GM12878 (cell line): ENCODE data around the gene CENATAC. TPM values are rescaled to one million over a fixed set of nuclear protein-coding genes. Genes with fewer than 3 reads are reported as not detected.

ENCODE experiments used
- ATAC-seq: fragments of 200-7000 bp; cut with Tn5 transposase; 3 replicates; pipeline ENCODE4 v1.9.1; 2020; ENCODE audit warnings: mild to moderate bottlenecking, moderate library complexity
- BruUV-seq: library from RNA; stranded (reverse); fragments of 400-500 nt; replicated peaks from 2 replicates; lab custom pipeline; 2021; lab: Mats Ljungman, UMichigan
- CTCF ChIA-PET: fragments of 300-600 bp; sonication (Branson Sonifier 250); formaldehyde crosslinking; extraction: SDS; loops from one replicate; lab custom pipeline; 2021; ENCODE audit warnings: inconsistent platforms; lab: Yijun Ruan, JAX
- POLR2A ChIA-PET: fragments of 350-600 bp; formaldehyde crosslinking; extraction: SDS; loops from one replicate; lab custom pipeline; 2021; ENCODE audit warnings: inconsistent platforms; lab: Charles Lee
- RAD21 ChIA-PET: fragments of 300-600 bp; sonication (Branson Sonifier 250); formaldehyde crosslinking; loops from one replicate; lab custom pipeline; 2023; ENCODE audit warnings: antibody characterized with exemption; ENCODE audit not compliant: unreplicated experiment; lab: Charles Lee
- SMC1A ChIA-PET: fragments of 300-600 bp; sonication (Branson Sonifier 250); formaldehyde crosslinking; loops from one replicate; lab custom pipeline; 2023; ENCODE audit not compliant: unreplicated experiment, uncharacterized antibody; lab: Charles Lee
- DNase-seq: peaks from one replicate; pipeline ENCODE4 v3.0.0-alpha.2; 2011; ENCODE audit warnings: low read depth, low spot score
- FAIRE-seq: peaks from 3 replicates; lab custom pipeline; 2011; peaks lifted over from hg19 to GRCh38; lab: Jason Lieb, UNC
- H2AFZ ChIP-seq: 2 replicates; pipeline ENCODE4 v1.6.0; 2011; ENCODE audit warnings: low read depth, low read length, control low read depth; ENCODE audit not compliant: control insufficient read depth
- H3K27ac ChIP-seq: 2 replicates; pipeline ENCODE4 v1.5.1; 2011; ENCODE audit warnings: control low read depth; ENCODE audit not compliant: control insufficient read depth, insufficient read depth
- H3K27me3 ChIP-seq, 2 experiments: replicated peaks in 1 of 2; 2 replicates each; pipeline versions ENCODE4 v1.6.0 to v1.6.1; 2011; ENCODE audit warnings: low read length in 1 of 2; ENCODE audit not compliant: control insufficient read depth in 2 of 2, insufficient read depth in 2 of 2
- H3K36me3 ChIP-seq, 2 experiments: 2 replicates each; pipeline ENCODE4 v1.5.1; 2011; ENCODE audit warnings: low read length in 1 of 2; ENCODE audit not compliant: control insufficient read depth in 2 of 2, insufficient read depth in 2 of 2
- H3K4me1 ChIP-seq: 2 replicates; pipeline ENCODE4 v1.6.1; 2011; ENCODE audit warnings: mild to moderate bottlenecking, low read length, moderate library complexity, mixed read lengths; ENCODE audit not compliant: control insufficient read depth, insufficient read depth
- H3K4me2 ChIP-seq: 2 replicates; pipeline ENCODE4 v1.6.0; 2011; ENCODE audit warnings: control low read depth; ENCODE audit not compliant: control insufficient read depth, insufficient read depth
- H3K4me3 ChIP-seq: fragments of 200-600 bp; sonication (generic); 2 replicates; pipeline ENCODE4 v1.5.1; 2016
- H3K79me2 ChIP-seq: 2 replicates; pipeline ENCODE4 v1.6.0; 2011; ENCODE audit warnings: low read length; ENCODE audit not compliant: control insufficient read depth, insufficient read depth
- H3K9ac ChIP-seq: 2 replicates; pipeline ENCODE4 v1.8.0; 2011; ENCODE audit warnings: low read length, control low read depth, mixed read lengths; ENCODE audit not compliant: control insufficient read depth, insufficient read depth
- H3K9me3 ChIP-seq: replicated peaks from 3 replicates; pipeline ENCODE4 v1.5.1; 2011; ENCODE audit warnings: mild to moderate bottlenecking, low read length; ENCODE audit not compliant: control insufficient read depth, insufficient read depth
- H4K20me1 ChIP-seq: 2 replicates; pipeline ENCODE4 v1.6.0; 2011; ENCODE audit not compliant: control insufficient read depth, insufficient read depth
- CHD1 ChIP-seq: IDR thresholded peaks from 2 replicates; pipeline ENCODE4 v1.6.1; 2012; ENCODE audit warnings: low read depth, low read length, improper control_type of control experiment
- KDM1A ChIP-seq: fragments of 200-600 bp; sonication (generic); IDR thresholded peaks from 2 replicates; pipeline ENCODE4 v1.6.1; 2016; ENCODE audit warnings: borderline replicate concordance
- NKRF ChIP-seq: fragments of 450-650 bp; conservative IDR thresholded peaks from 2 replicates; pipeline ENCODE4 v1.6.1; 2017; ENCODE audit warnings: mild to moderate bottlenecking, moderate library complexity
- WRNIP1 ChIP-seq: IDR thresholded peaks from 2 replicates; pipeline ENCODE4 v1.6.1; 2011; ENCODE audit warnings: low read depth, low read length, improper control_type of control experiment, borderline replicate concordance
- WGBS: methylation state at CpG from one replicate; pipeline ENCODE4 v1.1.6; 2016; ENCODE audit warnings: low lambda C conversion rate; ENCODE audit not compliant: insufficient replicate concordance, insufficient coverage; ENCODE audit errors: missing lambda C conversion rate; 5-methylcytosine and 5-hydroxymethylcytosine counted together
- in situ Hi-C: fragments of 300-500 bp; cut with MboI; formaldehyde crosslinking; loops from 9 replicates; pipeline ENCODE4 v1.14.3; 2018; ENCODE audit warnings: mixed read lengths
- intact Hi-C: fragments of 100-400 bp; cut with micrococcal nuclease; formaldehyde crosslinking; loops from one replicate; pipeline ENCODE4 v1.14.2; 2022; ENCODE audit not compliant: unreplicated experiment
- polyA plus RNA-seq, 11 experiments: library from polyadenylated mRNA; depleted of rRNA in 4 of 11; unstranded in 6 of 11; stranded (reverse) in 5 of 11; fragments of >200 nt; fragmentation: Nextera tagmentation in 4 of 11; fragmentation: Illumina TruSeq in 1 of 11; extraction: Ambion mirVana in 4 of 11; extraction: Trizol in 1 of 11; gene quantifications; 1 replicate in 1 of 11; 2 replicates in 10 of 11; pipeline versions ENCODE4 v1.2.1 to v1.2.3, GENCODE V29; 2011 to 2016; ENCODE audit warnings: inconsistent platforms in 2 of 11, missing spikeins in 2 of 11, low read depth in 1 of 11
- total RNA-seq, 4 experiments: library from RNA; depleted of rRNA in 3 of 4; stranded (reverse); fragments of >200 nt in 3 of 4; fragmentation: Illumina TruSeq in 1 of 4; extraction: Trizol in 1 of 4; gene quantifications; 2 replicates each; pipeline versions ENCODE4 v1.2.1 to v1.2.3, GENCODE V29; 2013 to 2021

Gene CENATAC
- total and polyA plus RNA-seq, 10 of the 15 experiments (the other 5 are each of a cell fraction or from before 2014, with no cell fraction given): 4.8 to 37.1 (median 24.1) TPM

- intact Hi-C loops: no loop called here
- no peaks in the 10 kb centered on the region for H3K9me3 ChIP-seq
- H3K27me3 ChIP-seq: no peaks in the 10 kb centered on the region
- H3K27ac ChIP-seq: peak overlapping the region; percentile 48; the same call in 1 of the 2 replicates
- SMC1A ChIA-PET: interaction anchor here (1.2 to 5.7 kb wide), 3 partner anchors 19 to 69 kb away, joined by 3 to 26 read pairs (median 3); partner anchors contain the start of genes RPS25, TRAPPC4 and VPS11
- RAD21 ChIA-PET: interaction anchor here (1.1 to 1.3 kb wide), 2 partner anchors 18 to 87 kb away, joined by 3 read pairs; no protein-coding TSS in a partner anchor
- TF ChIP-seq NKRF (0 out of 2 replicates have a peak, but pooled peaks have one; percentile 12), WRNIP1 (no peak), KDM1A (no peak), CHD1 (no peak)
- TF ChIP-seq, all 136 proteins: peak for 1
- H3K36me3 ChIP-seq: 0 out of 4 replicates have a peak, but pooled peaks cover 0 to 2% of the 10 kb centered on the region in 2 experiments
- no peaks in the 10 kb centered on the region for H4K20me1 ChIP-seq
- ATAC-seq (no peak; the same call in 2 of the 3 replicates), DNase-seq (no peak), FAIRE-seq (no peak)
- peak overlapping the region; percentile 91 for H3K4me3 ChIP-seq
- POLR2A ChIA-PET: interaction anchor here (1.0 to 1.6 kb wide), 6 partner anchors 20 to 123 kb away, joined by 3 to 7 read pairs (median 4); partner anchors contain the start of genes HINFP, RPS25 and TRAPPC4
- CTCF ChIA-PET: interaction anchor here (1.0 to 2.2 kb wide), 2 partner anchors 33 to 326 kb away, joined by 5 read pairs; partner anchors contain the start of gene SLC37A4
- BruUV-seq: TSS peak; percentile 75
- in situ Hi-C loops: no loop called here
- peak overlapping the region; percentile 74 for H3K9ac ChIP-seq
- no peaks in the 10 kb centered on the region; the same call in none of the 2 replicates for H3K4me1 ChIP-seq
- peak overlapping the region; percentile 63 for H3K4me2 ChIP-seq
- H3K79me2 ChIP-seq: peaks cover 24% of the 10 kb centered on the region
- WGBS: under 1% methylated on average over 19 of the region's 19 CpGs
- H2AFZ ChIP-seq: peak overlapping the region; percentile 98
Observed at GRCh38 chr11:118998388-118998717, 415 bp downstream of the CENATAC start.
